H1 (cell line): ENCODE results near the gene STARD13. TPM values are rescaled to one million over a fixed set of nuclear protein-coding genes. Genes with fewer than 3 reads are reported as not detected.

Experiments
- CTCF ChIA-PET: fragments of 300-600 bp; sonication (Branson Sonifier 250); formaldehyde crosslinking; loops from one replicate; lab custom pipeline; 2021; ENCODE audit not compliant: partially characterized antibody; lab: Charles Lee
- POLR2A ChIA-PET: fragments of 300-600 bp; sonication (Branson Sonifier 250); formaldehyde crosslinking; loops from one replicate; lab custom pipeline; 2021; ENCODE audit warnings: inconsistent platforms; ENCODE audit not compliant: partially characterized antibody; lab: Charles Lee
- DNase-seq, 2 experiments: peaks; one replicate each; pipeline versions ENCODE4 v3.0.0 to v3.0.0-alpha.2; 2010 to 2022; ENCODE audit warnings: low spot score in 2 of 2, low read depth in 1 of 2, mixed read lengths in 1 of 2
- FAIRE-seq: peaks from 2 replicates; lab custom pipeline; 2011; peaks lifted over from hg19 to GRCh38; lab: Jason Lieb, UNC
- H2AFZ ChIP-seq: 2 replicates; pipeline ENCODE4 v1.8.1; 2012; ENCODE audit warnings: low read length, inconsistent platforms
- H2AK5ac ChIP-seq: 2 replicates; pipeline ENCODE4 v1.6.1; 2013; ENCODE audit warnings: low read depth, low read length
- H2BK120ac ChIP-seq: replicated peaks from 2 replicates; pipeline ENCODE3; 2013; ENCODE audit warnings: low read depth, low read length, inconsistent platforms
- H2BK12ac ChIP-seq: 2 replicates; pipeline ENCODE4 v1.6.1; 2013; ENCODE audit warnings: low read depth, low read length
- H2BK15ac ChIP-seq: 2 replicates; pipeline ENCODE4 v1.6.1; 2013; ENCODE audit warnings: low read length
- H2BK20ac ChIP-seq: 2 replicates; pipeline ENCODE4 v1.6.1; 2013; ENCODE audit warnings: low read length
- H2BK5ac ChIP-seq: 2 replicates; pipeline ENCODE4 v1.6.1; 2013; ENCODE audit warnings: low read depth, low read length
- H3K14ac ChIP-seq: 2 replicates; pipeline ENCODE4 v1.6.1; 2013; ENCODE audit warnings: inconsistent platforms; ENCODE audit not compliant: insufficient read length
- H3K18ac ChIP-seq: 2 replicates; pipeline ENCODE4 v1.6.1; 2013; ENCODE audit warnings: low read length; ENCODE audit errors: extremely low read depth
- H3K23ac ChIP-seq: 2 replicates; pipeline ENCODE4 v1.6.1; 2013; ENCODE audit warnings: inconsistent platforms; ENCODE audit not compliant: insufficient read length
- H3K23me2 ChIP-seq: 2 replicates; pipeline ENCODE4 v1.6.1; 2013; ENCODE audit warnings: low read depth, low read length
- H3K27ac ChIP-seq: 2 replicates; pipeline ENCODE4 v1.6.1; 2011; ENCODE audit warnings: low read depth, low read length, inconsistent platforms
- H3K27me3 ChIP-seq, 4 experiments: replicated peaks in 1 of 4; 1 replicate in 1 of 4; 2 replicates in 3 of 4; pipeline versions ENCODE4 v1.6.1 to v1.8.1; 2011 to 2013; ENCODE audit warnings: low read length in 3 of 4, mild to moderate bottlenecking in 3 of 4, inconsistent platforms in 2 of 4, mixed read lengths in 2 of 4, moderate library complexity in 1 of 4; ENCODE audit not compliant: control insufficient read depth in 3 of 4, insufficient read depth in 3 of 4; ENCODE audit errors: extremely low read depth in 1 of 4
- H3K36me3 ChIP-seq, 4 experiments: 2 replicates each; pipeline versions ENCODE4 v1.6.1 to v1.8.1; 2011 to 2013; ENCODE audit warnings: mild to moderate bottlenecking in 4 of 4, low read length in 3 of 4, moderate library complexity in 2 of 4, control low read depth in 1 of 4, inconsistent platforms in 1 of 4; ENCODE audit not compliant: insufficient read depth in 4 of 4, control insufficient read depth in 2 of 4
- H3K4ac ChIP-seq: replicated peaks from 2 replicates; pipeline ENCODE3; 2013; ENCODE audit warnings: low read length, low read depth, mixed read lengths, inconsistent platforms; ENCODE audit not compliant: insufficient read length
- H3K4me1 ChIP-seq, 4 experiments: replicated peaks in 1 of 4; 1 replicate in 1 of 4; 2 replicates in 3 of 4; pipeline versions ENCODE4 v1.6.1 to v1.8.1; 2011 to 2013; ENCODE audit warnings: low read length in 3 of 4, inconsistent platforms in 2 of 4, mixed read lengths in 1 of 4; ENCODE audit not compliant: insufficient read depth in 4 of 4, control insufficient read depth in 3 of 4
- H3K4me2 ChIP-seq, 2 experiments: 2 replicates each; pipeline versions ENCODE4 v1.6.1 to v1.8.1; 2011 to 2013; ENCODE audit warnings: low read depth in 2 of 2, low read length in 2 of 2, control low read depth in 1 of 2, inconsistent platforms in 1 of 2, mild to moderate bottlenecking in 1 of 2; ENCODE audit not compliant: insufficient read depth in 1 of 2
- H3K4me3 ChIP-seq, 4 experiments: fragments of 200-600, 300-600 bp in 1 of 4; sonication (generic), shearing (Covaris generic), sonication (Bioruptor Twin) in 1 of 4; 2 replicates each; pipeline versions ENCODE4 v1.5.1 to v1.8.1; 2011 to 2016; ENCODE audit warnings: low read length in 4 of 4, low read depth in 3 of 4, control low read depth in 2 of 4, inconsistent platforms in 2 of 4, mild to moderate bottlenecking in 2 of 4, mixed read lengths in 1 of 4, moderate library complexity in 1 of 4; ENCODE audit not compliant: insufficient read depth in 2 of 4; ENCODE audit errors: extremely low read depth in 1 of 4
- H3K56ac ChIP-seq: replicated peaks from 2 replicates; pipeline ENCODE3; 2013; ENCODE audit warnings: low read depth, mild to moderate bottlenecking, mixed read lengths, low read length, inconsistent platforms; ENCODE audit not compliant: insufficient read length
- H3K79me1 ChIP-seq: 2 replicates; pipeline ENCODE4 v1.6.1; 2013; ENCODE audit warnings: low read depth, low read length, control low read depth
- H3K79me2 ChIP-seq, 2 experiments: 2 replicates each; pipeline versions ENCODE4 v1.6.1 to v1.8.1; 2012 to 2013; ENCODE audit warnings: low read length in 2 of 2, mild to moderate bottlenecking in 2 of 2, inconsistent platforms in 1 of 2; ENCODE audit not compliant: insufficient read depth in 2 of 2, control insufficient read depth in 1 of 2
- H3K9ac ChIP-seq, 4 experiments: replicated peaks in 1 of 4; 1 replicate in 1 of 4; 2 replicates in 3 of 4; pipeline versions ENCODE4 v1.6.1 to v1.8.1; 2011 to 2013; ENCODE audit warnings: low read depth in 3 of 4, low read length in 3 of 4, control low read depth in 2 of 4, mild to moderate bottlenecking in 2 of 4, moderate library complexity in 2 of 4, inconsistent platforms in 1 of 4; ENCODE audit errors: extremely low read depth in 1 of 4
- H3K9me3 ChIP-seq, 2 experiments: 2 replicates each; pipeline versions ENCODE4 v1.6.1 to v1.8.1; 2012 to 2013; ENCODE audit warnings: mild to moderate bottlenecking in 2 of 2, moderate library complexity in 2 of 2, control low read depth in 1 of 2, inconsistent platforms in 1 of 2, low read depth in 1 of 2, low read length in 1 of 2, mixed read lengths in 1 of 2; ENCODE audit not compliant: insufficient read depth in 2 of 2
- H4K20me1 ChIP-seq, 2 experiments: replicated peaks in 1 of 2; 2 replicates each; pipeline versions ENCODE3 to v1.8.1; 2011 to 2013; ENCODE audit warnings: inconsistent platforms in 2 of 2, low read length in 2 of 2, mild to moderate bottlenecking in 1 of 2; ENCODE audit not compliant: insufficient read depth in 2 of 2, control insufficient read depth in 1 of 2
- H4K5ac ChIP-seq: 2 replicates; pipeline ENCODE4 v1.6.1; 2013; ENCODE audit warnings: low read length, low read depth, mixed read lengths, inconsistent platforms; ENCODE audit not compliant: insufficient read length
- H4K8ac ChIP-seq: 2 replicates; pipeline ENCODE4 v1.8.0; 2013; ENCODE audit warnings: mild to moderate bottlenecking, moderate library complexity, low read length, inconsistent platforms; ENCODE audit not compliant: insufficient read depth; ENCODE audit errors: extremely low read depth
- H4K91ac ChIP-seq: replicated peaks from 2 replicates; pipeline ENCODE3; 2013; ENCODE audit warnings: low read length, mixed read lengths, inconsistent platforms; ENCODE audit not compliant: insufficient read length
- CREB1 ChIP-seq: IDR thresholded peaks from 2 replicates; pipeline ENCODE4 v1.6.1; 2012; ENCODE audit warnings: inconsistent platforms
- MAX ChIP-seq: IDR thresholded peaks from 2 replicates; pipeline ENCODE4 v1.6.1; 2012; ENCODE audit warnings: inconsistent platforms
- POLR2A ChIP-seq, 2 experiments: IDR thresholded peaks; 1 replicate in 1 of 2; 2 replicates in 1 of 2; pipeline ENCODE4 v1.6.1; 2011; ENCODE audit warnings: low read depth in 2 of 2, low read length in 2 of 2, mild to moderate bottlenecking in 2 of 2; ENCODE audit errors: control extremely low read depth in 1 of 2
- SUZ12 ChIP-seq: fragments of 200-600 bp; sonication (generic); IDR thresholded peaks from 2 replicates; pipeline ENCODE4 v1.6.1; 2012; ENCODE audit warnings: mild to moderate bottlenecking, inconsistent platforms, low read length, moderate library complexity, mixed read lengths
- USF2 ChIP-seq: IDR thresholded peaks from 2 replicates; pipeline ENCODE4 v1.6.1; 2011; ENCODE audit warnings: low read length, improper control_type of control experiment
- WGBS, 2 experiments: shearing (Covaris generic) in 1 of 2; methylation state at CpG; one replicate each; pipeline versions ENCODE4 v1.1.6 to v1.1.7; 2013 to 2015; ENCODE audit warnings: low lambda C conversion rate in 2 of 2, mixed read lengths in 2 of 2, inconsistent platforms in 1 of 2, low coverage in 1 of 2, missing lambda C conversion rate in 1 of 2; ENCODE audit not compliant: insufficient replicate concordance in 2 of 2, insufficient coverage in 1 of 2, insufficient read length in 1 of 2; ENCODE audit errors: extremely low coverage in 1 of 2, missing lambda C conversion rate in 1 of 2; 5-methylcytosine and 5-hydroxymethylcytosine counted together
- polyA plus RNA-seq, 7 experiments: library from polyadenylated mRNA; depleted of rRNA in 3 of 7; stranded (reverse) in 5 of 7; unstranded in 2 of 7; fragments of >200 nt in 5 of 7; fragments of 200-250 nt in 2 of 7; gene quantifications; 1 replicate in 5 of 7; 2 replicates in 1 of 7; 4 replicates in 1 of 7; pipeline versions ENCODE4 v1.2.1 to v1.2.3, GENCODE V29; 2011 to 2013; ENCODE audit warnings: missing spikeins in 2 of 7, mixed read lengths in 2 of 7
- total RNA-seq: library from RNA; stranded (reverse); fragmentation: NEBNext Ultra II Directional; extraction: Animal tissue kit (Norgen Biotek cat#: 25700); gene quantifications from 2 replicates; pipeline ENCODE4 v1.2.1, GENCODE V29; 2021

Gene STARD13
- total and polyA plus RNA-seq, 2 of the 8 experiments (the other 6 are each of a cell fraction or from before 2014, with no cell fraction given), result 0.82 to 2.9 TPM

GRCh38 chr13:33119856-33120543 is 165.6 kb downstream of the STARD13 start:
- Histone ChIP-seq H3K9ac (no peak overlapping the region), H3K18ac (no peak overlapping the region), H3K9me3 (no peaks in the 10 kb centered on the region), H3K4me1 (peaks cover 2 to 11% (median 6%) of the 10 kb centered on the region in 4 experiments; a peak in 4 of 7 replicates), H4K91ac (no peak overlapping the region), H3K36me3 (no peaks in the 10 kb centered on the region), H3K56ac (no peak overlapping the region), H3K79me2 (no peaks in the 10 kb centered on the region), H3K14ac (no peak overlapping the region), H3K23me2 (no peaks in the 10 kb centered on the region), H2BK20ac (no peak overlapping the region), H3K27me3 (no peaks in the 10 kb centered on the region), H3K27ac (no peak overlapping the region), H3K23ac (no peak overlapping the region), H2BK120ac (no peak overlapping the region), H4K5ac (no peak overlapping the region), H3K4me3 (no peak overlapping the region), H4K8ac (no peak overlapping the region), H2AFZ (no peak overlapping the region), H2AK5ac (no peak overlapping the region), H3K4me2 (no peak overlapping the region), H2BK5ac (no peak overlapping the region), H2BK12ac (no peak overlapping the region), H4K20me1 (no peaks in the 10 kb centered on the region), H2BK15ac (no peak overlapping the region), H3K79me1 (no peaks in the 10 kb centered on the region), H3K4ac (no peak overlapping the region)
- ChIA-PET CTCF (interaction anchor here (0.7 to 1.4 kb wide), 2 partner anchors 10 to 56 kb away, joined by 3 to 5 read pairs; no protein-coding TSS in a partner anchor), POLR2A (no interaction called here)
- DNase-seq (no peak), FAIRE-seq (no peak)
- no peak for TF ChIP-seq SUZ12
- no peak for TF ChIP-seq USF2
- TF ChIP-seq POLR2A (IDR thresholded peaks at IDR 0.05; ENCODE audit: control extremely low read depth in 1 of 2, low read depth in 2 of 2, low read length in 2 of 2), result no peak
- no peak for TF ChIP-seq CREB1
- TF ChIP-seq MAX, result no peak
- 96% methylated on average over 10 of the region's 10 CpGs; no CpG with 5 or more reads in 1 of the 2 experiments for WGBS, 2 experiments
